MM.1S (cell line): ENCODE measurements around the gene GPC5.

ENCODE experiments used
- DNase-seq: peaks from one replicate; pipeline ENCODE4 v3.0.0-alpha.2; 2015
- H2AFZ ChIP-seq: fragments of 300-600 bp; sonication (generic); 2 replicates; pipeline ENCODE4 v1.6.0; 2016; ENCODE audit warnings: antibody characterized with exemption, low read length
- H3F3A ChIP-seq: fragments of 300-600 bp; sonication (generic); 2 replicates; pipeline ENCODE4 v1.6.1; 2016; ENCODE audit warnings: mild to moderate bottlenecking, antibody characterized with exemption, low read length, moderate library complexity, mixed read lengths; ENCODE audit not compliant: insufficient read depth
- H3K27ac ChIP-seq: fragments of 300-600 bp; sonication (generic); 2 replicates; pipeline ENCODE4 v1.5.1; 2016; ENCODE audit warnings: mild to moderate bottlenecking, low read length
- H3K27me3 ChIP-seq: fragments of 300-600 bp; sonication (generic); replicated peaks from 2 replicates; pipeline ENCODE4 v1.6.0; 2016; ENCODE audit warnings: low read length; ENCODE audit not compliant: insufficient read depth
- H3K36me3 ChIP-seq: fragments of 300-600 bp; sonication (generic); replicated peaks from 2 replicates; pipeline ENCODE4 v1.6.1; 2016; ENCODE audit warnings: mild to moderate bottlenecking, low read length, mixed read lengths; ENCODE audit not compliant: insufficient read depth
- H3K4me1 ChIP-seq: fragments of 300-600 bp; sonication (generic); 2 replicates; pipeline ENCODE4 v1.6.1; 2016; ENCODE audit warnings: low read length, mixed read lengths
- H3K4me2 ChIP-seq: fragments of 300-600 bp; sonication (generic); 2 replicates; pipeline ENCODE4 v1.6.0; 2016; ENCODE audit warnings: low read depth, low read length
- H3K4me3 ChIP-seq: fragments of 300-600 bp; sonication (generic); 2 replicates; pipeline ENCODE4 v1.5.1; 2016; ENCODE audit warnings: low read length, mixed read lengths
- H3K79me2 ChIP-seq: fragments of 300-600 bp; sonication (generic); 2 replicates; pipeline ENCODE4 v1.6.1; 2016; ENCODE audit warnings: mixed run types, low read length, mixed read lengths
- H3K9ac ChIP-seq: fragments of 300-600 bp; sonication (generic); 2 replicates; pipeline ENCODE4 v1.6.1; 2016; ENCODE audit warnings: low read length, mixed read lengths
- H3K9me2 ChIP-seq: fragments of 300-600 bp; sonication (generic); replicated peaks from 2 replicates; pipeline ENCODE4 v1.6.1; 2016; ENCODE audit warnings: mild to moderate bottlenecking, low read length, mixed read lengths; ENCODE audit not compliant: insufficient read depth
- H3K9me3 ChIP-seq: fragments of 300-600 bp; sonication (generic); replicated peaks from 2 replicates; pipeline ENCODE4 v1.6.1; 2016; ENCODE audit warnings: mild to moderate bottlenecking, low read length, mixed read lengths; ENCODE audit not compliant: insufficient read depth
- H4K20me1 ChIP-seq: fragments of 300-600 bp; sonication (generic); 2 replicates; pipeline ENCODE4 v1.6.1; 2016; ENCODE audit warnings: mild to moderate bottlenecking, low read length, moderate library complexity, mixed read lengths; ENCODE audit not compliant: insufficient read depth
- EZH2 ChIP-seq: fragments of 300-600 bp; sonication (generic); optimal IDR thresholded peaks from 2 replicates; pipeline ENCODE3; 2017; ENCODE audit warnings: low read depth, mild to moderate bottlenecking, antibody characterized with exemption, low read length, mixed read lengths
- EZH2phosphoT487 ChIP-seq: fragments of 300-600 bp; sonication (generic); IDR thresholded peaks from 2 replicates; pipeline ENCODE4 v1.6.1; 2018; ENCODE audit warnings: antibody characterized with exemption, low read length
- TF ChIP-seq, protein P1 (sequence below): fragments of 300-600 bp; sonication (generic); IDR thresholded peaks from 2 replicates; pipeline ENCODE4 v1.5.1; 2016; ENCODE audit warnings: antibody characterized with exemption, low read length, mixed read lengths

GPC5 gene

DNA sequence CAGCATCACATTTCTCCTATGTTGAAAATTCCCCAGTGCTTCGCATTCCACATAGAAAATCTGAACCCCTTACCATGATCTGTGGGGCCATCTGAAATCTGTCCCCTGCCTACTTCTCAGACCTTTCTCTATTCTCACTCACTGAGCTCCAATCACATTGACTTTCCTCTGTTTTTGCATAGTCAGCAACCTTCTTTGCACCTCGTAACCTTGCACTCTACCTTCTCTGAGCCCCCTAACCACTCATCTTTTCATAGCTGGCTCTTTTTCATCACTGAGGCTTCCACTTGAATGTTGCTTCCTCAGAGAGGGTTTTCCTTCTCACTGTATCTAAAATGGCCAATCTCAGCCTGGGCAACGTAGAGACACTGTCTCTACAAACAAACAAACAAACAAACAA, 286.3 kb downstream of the GPC5 start:
- no peak overlapping the region for H3K27ac ChIP-seq
- H3K4me3 ChIP-seq = no peak overlapping the region
- H3K9me3 ChIP-seq = no peaks in the 10 kb centered on the region
- H3K9ac ChIP-seq = no peak overlapping the region
- no peaks in the 10 kb centered on the region for H3K4me1 ChIP-seq
- no peak for DNase-seq
- no peaks in the 10 kb centered on the region for H3F3A ChIP-seq
- no peak overlapping the region for H2AFZ ChIP-seq
- H3K27me3 ChIP-seq = no peaks in the 10 kb centered on the region
- H3K79me2 ChIP-seq = no peaks in the 10 kb centered on the region
- H3K36me3 ChIP-seq = no peaks in the 10 kb centered on the region
- no peak overlapping the region for H3K4me2 ChIP-seq
- H3K9me2 ChIP-seq = no peaks in the 10 kb centered on the region
- TF ChIP-seq EZH2 (no peak), EZH2phosphoT487 (no peak)
- TF ChIP-seq, protein P1, sequence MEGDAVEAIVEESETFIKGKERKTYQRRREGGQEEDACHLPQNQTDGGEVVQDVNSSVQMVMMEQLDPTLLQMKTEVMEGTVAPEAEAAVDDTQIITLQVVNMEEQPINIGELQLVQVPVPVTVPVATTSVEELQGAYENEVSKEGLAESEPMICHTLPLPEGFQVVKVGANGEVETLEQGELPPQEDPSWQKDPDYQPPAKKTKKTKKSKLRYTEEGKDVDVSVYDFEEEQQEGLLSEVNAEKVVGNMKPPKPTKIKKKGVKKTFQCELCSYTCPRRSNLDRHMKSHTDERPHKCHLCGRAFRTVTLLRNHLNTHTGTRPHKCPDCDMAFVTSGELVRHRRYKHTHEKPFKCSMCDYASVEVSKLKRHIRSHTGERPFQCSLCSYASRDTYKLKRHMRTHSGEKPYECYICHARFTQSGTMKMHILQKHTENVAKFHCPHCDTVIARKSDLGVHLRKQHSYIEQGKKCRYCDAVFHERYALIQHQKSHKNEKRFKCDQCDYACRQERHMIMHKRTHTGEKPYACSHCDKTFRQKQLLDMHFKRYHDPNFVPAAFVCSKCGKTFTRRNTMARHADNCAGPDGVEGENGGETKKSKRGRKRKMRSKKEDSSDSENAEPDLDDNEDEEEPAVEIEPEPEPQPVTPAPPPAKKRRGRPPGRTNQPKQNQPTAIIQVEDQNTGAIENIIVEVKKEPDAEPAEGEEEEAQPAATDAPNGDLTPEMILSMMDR = no peak
- H4K20me1 ChIP-seq = no peaks in the 10 kb centered on the region

DNA sequence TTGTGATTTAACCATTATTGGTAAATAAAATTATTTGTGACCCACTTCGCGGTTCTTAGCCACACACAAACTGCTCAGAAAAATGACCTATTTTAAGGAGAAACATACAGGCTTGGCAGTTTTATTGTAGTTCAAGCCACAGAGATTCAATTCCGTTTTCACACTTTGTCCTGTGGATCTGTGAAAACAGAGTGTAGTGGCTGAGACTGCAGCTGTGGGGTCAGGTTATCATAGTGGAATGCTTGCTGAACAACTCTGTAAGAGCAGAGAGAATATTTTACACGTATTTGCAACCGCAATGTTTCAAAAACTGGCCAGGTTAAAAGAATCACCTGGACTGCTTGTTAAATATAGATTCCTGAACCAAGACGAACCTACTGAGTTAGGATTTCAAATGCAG, 292.5 kb downstream of the GPC5 start:
- no peaks in the 10 kb centered on the region for H3K4me1 ChIP-seq
- TF ChIP-seq EZH2 = no peak
- TF ChIP-seq, protein P1 = no peak
- no peak for TF ChIP-seq EZH2phosphoT487

GRCh38 chr13:91693466-91693865, 295.0 kb downstream of the GPC5 start:
- Histone ChIP-seq H3K4me3 (no peak overlapping the region), H3K4me2 (no peak overlapping the region), H3K9me2 (no peaks in the 10 kb centered on the region), H3K36me3 (no peaks in the 10 kb centered on the region), H3K27me3 (no peaks in the 10 kb centered on the region), H3K4me1 (no peaks in the 10 kb centered on the region), H2AFZ (no peak overlapping the region), H3K9me3 (no peaks in the 10 kb centered on the region), H3K27ac (no peak overlapping the region), H3K79me2 (no peaks in the 10 kb centered on the region), H4K20me1 (no peaks in the 10 kb centered on the region), H3K9ac (no peak overlapping the region), H3F3A (no peaks in the 10 kb centered on the region)
- no peak for DNase-seq
- no peak for TF ChIP-seq EZH2phosphoT487
- TF ChIP-seq EZH2 = no peak
- TF ChIP-seq, protein P1 = no peak

More for the DNA sequence above, 292.5 kb downstream of the GPC5 start:
- no peaks in the 10 kb centered on the region for H3K9me2 ChIP-seq
- H2AFZ ChIP-seq = no peak overlapping the region
- no peaks in the 10 kb centered on the region for H3K79me2 ChIP-seq
- H3K27ac ChIP-seq = no peak overlapping the region
- no peaks in the 10 kb centered on the region for H3F3A ChIP-seq
- DNase-seq = no peak
- H3K4me2 ChIP-seq = no peak overlapping the region
- no peaks in the 10 kb centered on the region for H4K20me1 ChIP-seq
- H3K27me3 ChIP-seq = no peaks in the 10 kb centered on the region
- no peaks in the 10 kb centered on the region for H3K9me3 ChIP-seq
- no peak overlapping the region for H3K4me3 ChIP-seq
- no peaks in the 10 kb centered on the region for H3K36me3 ChIP-seq
- no peak overlapping the region for H3K9ac ChIP-seq
